GM12878 (cell line): Measurements from ENCODE around the gene ATF6. TPM values are rescaled to one million over a fixed set of nuclear protein-coding genes. Genes with fewer than 3 reads are reported as not detected.

Experiments
- ATAC-seq: fragments of 200-7000 bp; cut with Tn5 transposase; 3 replicates; pipeline ENCODE4 v1.9.1; 2020; ENCODE audit warnings: mild to moderate bottlenecking, moderate library complexity
- BruUV-seq: library from RNA; stranded (reverse); fragments of 400-500 nt; replicated peaks from 2 replicates; lab custom pipeline; 2021; lab: Mats Ljungman, UMichigan
- CTCF ChIA-PET: fragments of 300-600 bp; sonication (Branson Sonifier 250); formaldehyde crosslinking; extraction: SDS; loops from one replicate; lab custom pipeline; 2021; ENCODE audit warnings: inconsistent platforms; lab: Yijun Ruan, JAX
- POLR2A ChIA-PET: fragments of 350-600 bp; formaldehyde crosslinking; extraction: SDS; loops from one replicate; lab custom pipeline; 2021; ENCODE audit warnings: inconsistent platforms; lab: Charles Lee
- RAD21 ChIA-PET: fragments of 300-600 bp; sonication (Branson Sonifier 250); formaldehyde crosslinking; loops from one replicate; lab custom pipeline; 2023; ENCODE audit warnings: antibody characterized with exemption; ENCODE audit not compliant: unreplicated experiment; lab: Charles Lee
- SMC1A ChIA-PET: fragments of 300-600 bp; sonication (Branson Sonifier 250); formaldehyde crosslinking; loops from one replicate; lab custom pipeline; 2023; ENCODE audit not compliant: unreplicated experiment, uncharacterized antibody; lab: Charles Lee
- DNase-seq: peaks from one replicate; pipeline ENCODE4 v3.0.0-alpha.2; 2011; ENCODE audit warnings: low read depth, low spot score
- FAIRE-seq: peaks from 3 replicates; lab custom pipeline; 2011; peaks lifted over from hg19 to GRCh38; lab: Jason Lieb, UNC
- H2AFZ ChIP-seq: 2 replicates; pipeline ENCODE4 v1.6.0; 2011; ENCODE audit warnings: low read depth, low read length, control low read depth; ENCODE audit not compliant: control insufficient read depth
- H3K27ac ChIP-seq: 2 replicates; pipeline ENCODE4 v1.5.1; 2011; ENCODE audit warnings: control low read depth; ENCODE audit not compliant: control insufficient read depth, insufficient read depth
- H3K27me3 ChIP-seq, 2 experiments: replicated peaks in 1 of 2; 2 replicates each; pipeline versions ENCODE4 v1.6.0 to v1.6.1; 2011; ENCODE audit warnings: low read length in 1 of 2; ENCODE audit not compliant: control insufficient read depth in 2 of 2, insufficient read depth in 2 of 2
- H3K36me3 ChIP-seq, 2 experiments: 2 replicates each; pipeline ENCODE4 v1.5.1; 2011; ENCODE audit warnings: low read length in 1 of 2; ENCODE audit not compliant: control insufficient read depth in 2 of 2, insufficient read depth in 2 of 2
- H3K4me1 ChIP-seq: 2 replicates; pipeline ENCODE4 v1.6.1; 2011; ENCODE audit warnings: mild to moderate bottlenecking, low read length, moderate library complexity, mixed read lengths; ENCODE audit not compliant: control insufficient read depth, insufficient read depth
- H3K4me2 ChIP-seq: 2 replicates; pipeline ENCODE4 v1.6.0; 2011; ENCODE audit warnings: control low read depth; ENCODE audit not compliant: control insufficient read depth, insufficient read depth
- H3K4me3 ChIP-seq: fragments of 200-600 bp; sonication (generic); 2 replicates; pipeline ENCODE4 v1.5.1; 2016
- H3K79me2 ChIP-seq: 2 replicates; pipeline ENCODE4 v1.6.0; 2011; ENCODE audit warnings: low read length; ENCODE audit not compliant: control insufficient read depth, insufficient read depth
- H3K9ac ChIP-seq: 2 replicates; pipeline ENCODE4 v1.8.0; 2011; ENCODE audit warnings: low read length, control low read depth, mixed read lengths; ENCODE audit not compliant: control insufficient read depth, insufficient read depth
- H3K9me3 ChIP-seq: replicated peaks from 3 replicates; pipeline ENCODE4 v1.5.1; 2011; ENCODE audit warnings: mild to moderate bottlenecking, low read length; ENCODE audit not compliant: control insufficient read depth, insufficient read depth
- H4K20me1 ChIP-seq: 2 replicates; pipeline ENCODE4 v1.6.0; 2011; ENCODE audit not compliant: control insufficient read depth, insufficient read depth
- ASH2L ChIP-seq: fragments of 300-600, 200-600 bp; sonication (generic); IDR thresholded peaks from 2 replicates; pipeline ENCODE4 v1.6.1; 2017; ENCODE audit warnings: low read depth, mild to moderate bottlenecking, borderline replicate concordance
- GABPA ChIP-seq: IDR thresholded peaks from 2 replicates; pipeline ENCODE4 v1.6.1; 2014; ENCODE audit warnings: antibody characterized with exemption, low read depth, mild to moderate bottlenecking, inconsistent platforms
- HDAC6 ChIP-seq: fragments of 200-600 bp; sonication (generic); IDR thresholded peaks from one replicate; pipeline ENCODE4 v1.8.0; 2017; ENCODE audit warnings: antibody characterized with exemption; ENCODE audit not compliant: unreplicated experiment
- KLF5 ChIP-seq: fragments of 450-650 bp; IDR thresholded peaks from 2 replicates; pipeline ENCODE4 v1.6.1; 2014; ENCODE audit warnings: mild to moderate bottlenecking; ENCODE audit not compliant: partially characterized antibody
- POLR2AphosphoS5 ChIP-seq: IDR thresholded peaks from 2 replicates; pipeline ENCODE4 v1.6.1; 2011; ENCODE audit warnings: mild to moderate bottlenecking, low read length, inconsistent platforms
- TAF1 ChIP-seq: IDR thresholded peaks from 2 replicates; pipeline ENCODE4 v1.6.1; 2011; ENCODE audit warnings: mild to moderate bottlenecking, low read depth, low read length, borderline replicate concordance
- ZBED1 ChIP-seq: IDR thresholded peaks from 2 replicates; pipeline ENCODE4 v1.6.1; 2016; ENCODE audit warnings: borderline replicate concordance
- ZNF24 ChIP-seq: fragments of 450-650 bp; IDR thresholded peaks from 2 replicates; pipeline ENCODE4 v1.6.1; 2017; ENCODE audit warnings: antibody characterized with exemption, mild to moderate bottlenecking
- ZNF592 ChIP-seq: fragments of 450-650 bp; IDR thresholded peaks from 2 replicates; pipeline ENCODE4 v1.6.1; 2017; ENCODE audit warnings: mild to moderate bottlenecking, moderate library complexity
- WGBS: methylation state at CpG from one replicate; pipeline ENCODE4 v1.1.6; 2016; ENCODE audit warnings: low lambda C conversion rate; ENCODE audit not compliant: insufficient replicate concordance, insufficient coverage; ENCODE audit errors: missing lambda C conversion rate; 5-methylcytosine and 5-hydroxymethylcytosine counted together
- in situ Hi-C: fragments of 300-500 bp; cut with MboI; formaldehyde crosslinking; loops from 9 replicates; pipeline ENCODE4 v1.14.3; 2018; ENCODE audit warnings: mixed read lengths
- intact Hi-C: fragments of 100-400 bp; cut with micrococcal nuclease; formaldehyde crosslinking; loops from one replicate; pipeline ENCODE4 v1.14.2; 2022; ENCODE audit not compliant: unreplicated experiment
- polyA plus RNA-seq, 11 experiments: library from polyadenylated mRNA; depleted of rRNA in 4 of 11; unstranded in 6 of 11; stranded (reverse) in 5 of 11; fragments of >200 nt; fragmentation: Nextera tagmentation in 4 of 11; fragmentation: Illumina TruSeq in 1 of 11; extraction: Ambion mirVana in 4 of 11; extraction: Trizol in 1 of 11; gene quantifications; 1 replicate in 1 of 11; 2 replicates in 10 of 11; pipeline versions ENCODE4 v1.2.1 to v1.2.3, GENCODE V29; 2011 to 2016; ENCODE audit warnings: inconsistent platforms in 2 of 11, missing spikeins in 2 of 11, low read depth in 1 of 11
- total RNA-seq, 4 experiments: library from RNA; depleted of rRNA in 3 of 4; stranded (reverse); fragments of >200 nt in 3 of 4; fragmentation: Illumina TruSeq in 1 of 4; extraction: Trizol in 1 of 4; gene quantifications; 2 replicates each; pipeline versions ENCODE4 v1.2.1 to v1.2.3, GENCODE V29; 2013 to 2021

Gene ATF6
- total and polyA plus RNA-seq, 10 of the 15 experiments (the other 5 are each of a cell fraction or from before 2014, with no cell fraction given) = 7.8 to 24.3 (median 14.7) TPM

- TF ChIP-seq ASH2L (no peak), KLF5 (no peak), TAF1 (no peak)
Observed at GRCh38 chr1:161998811-161999210, 232.7 kb downstream of the ATF6 start.

GRCh38 chr1:161999301-162000052 is 233.4 kb downstream of the ATF6 start:
- in situ Hi-C loops = no loop called here
- Histone ChIP-seq H3K4me3 (no peak overlapping the region), H3K36me3 (no peaks in the 10 kb centered on the region), H3K9me3 (no peaks in the 10 kb centered on the region), H3K79me2 (no peaks in the 10 kb centered on the region), H3K4me2 (no peak overlapping the region), H3K27me3 (peaks cover 0 to 3% of the 10 kb centered on the region in 2 experiments; a peak in 3 of 4 replicates), H3K27ac (no peak overlapping the region), H4K20me1 (no peaks in the 10 kb centered on the region), H3K4me1 (no peaks in the 10 kb centered on the region), H2AFZ (no peak overlapping the region), H3K9ac (no peak overlapping the region)
- ChIA-PET RAD21 (no interaction called here), CTCF (no interaction called here), POLR2A (no interaction called here), SMC1A (no interaction called here)
- no peak for ATAC-seq
- DNase-seq = no peak
- FAIRE-seq = no peak
- TF ChIP-seq GABPA (no peak), ZNF24 (no peak), ZNF592 (no peak), POLR2AphosphoS5 (no peak), ZBED1 (no peak), HDAC6 (no peak)
- intact Hi-C loops = no loop called here
- no TSS peak for BruUV-seq
- WGBS = 13% methylated on average over 7 of the region's 8 CpGs

More at GRCh38 chr1:161998811-161999210, 232.7 kb downstream of the ATF6 start:
- WGBS = 16% methylated on average over 5 of the region's 5 CpGs
- H3K4me2 ChIP-seq = no peak overlapping the region
- ATAC-seq (no peak), DNase-seq (no peak), FAIRE-seq (no peak)
- POLR2A ChIA-PET = no interaction called here
- intact Hi-C loops = no loop called here
- in situ Hi-C loops = no loop called here
- H3K4me1 ChIP-seq = no peaks in the 10 kb centered on the region
- H3K4me3 ChIP-seq = no peak overlapping the region
- BruUV-seq = no TSS peak
- no peaks in the 10 kb centered on the region for H3K36me3 ChIP-seq
- RAD21 ChIA-PET = no interaction called here
- SMC1A ChIA-PET = no interaction called here
- H3K79me2 ChIP-seq = no peaks in the 10 kb centered on the region
- H3K27ac ChIP-seq = no peak overlapping the region
- H2AFZ ChIP-seq = no peak overlapping the region
- H4K20me1 ChIP-seq = no peaks in the 10 kb centered on the region
- CTCF ChIA-PET = no interaction called here
- no peak overlapping the region for H3K9ac ChIP-seq
- H3K27me3 ChIP-seq = peaks cover 0 to 3% of the 10 kb centered on the region in 2 experiments; a peak in 3 of 4 replicates
- no peaks in the 10 kb centered on the region for H3K9me3 ChIP-seq
